ENCODE data around the gene OR6C68. TPM values are rescaled to one million over a fixed set of nuclear protein-coding genes. Genes with fewer than 3 reads are reported as not detected.
"Not testable (repeated sequence)": the region's sequence is repeated elsewhere in the genome, so short reads cannot be mapped to it uniquely, and the experiment has no call there.

The OR6C68 gene
- total and polyA plus RNA-seq, 2 donors (not counting 1 experiment from before 2014, with no cell fraction given): not detected

DNA sequence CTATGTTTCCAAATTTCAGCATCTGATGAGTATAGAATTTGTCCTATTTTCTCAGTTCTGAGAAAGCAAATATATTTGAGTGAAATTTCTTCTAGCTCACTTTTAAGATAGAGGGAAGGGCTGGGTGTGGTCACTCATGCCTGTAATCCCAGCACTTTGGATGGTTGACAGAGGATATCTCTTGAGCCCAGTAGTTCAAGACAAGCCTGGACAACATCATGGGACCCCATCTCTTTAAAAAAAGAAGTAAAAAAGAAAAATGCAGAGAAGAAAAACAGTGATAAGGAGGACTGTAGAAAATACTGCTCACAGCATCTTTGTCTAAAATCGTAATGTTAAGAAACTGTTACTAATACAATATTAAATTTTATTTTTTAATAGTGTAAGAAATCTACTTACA is 19.9 kb upstream of the OR6C68 start:
- no peak overlapping the region for H3K4me3 ChIP-seq (replicated peaks in 1 of 4; ENCODE audit: control extremely low read depth in 1 of 4, insufficient read depth in 1 of 4, low read depth in 3 of 4, low read length in 4 of 4)
- H3K27me3 ChIP-seq (ENCODE audit: control insufficient read depth, insufficient read depth, low read length): no peaks in the 10 kb centered on the region
- no peak overlapping the region for H2AFZ ChIP-seq (ENCODE audit: low read length)
- no peak for DNase-seq (ENCODE audit: low read depth in 2 of 2)
- no peaks in the 10 kb centered on the region for H3K36me3 ChIP-seq (ENCODE audit: control insufficient read depth, insufficient read depth, low read length)
- no peaks in the 10 kb centered on the region for H4K20me1 ChIP-seq (ENCODE audit: control insufficient read depth, extremely low read depth, insufficient read depth, low read length)
- no peak for TF ChIP-seq EZH2 (IDR thresholded peaks at IDR 0.05; ENCODE audit: low read length, missing control alignments)
- TF ChIP-seq, protein P1, sequence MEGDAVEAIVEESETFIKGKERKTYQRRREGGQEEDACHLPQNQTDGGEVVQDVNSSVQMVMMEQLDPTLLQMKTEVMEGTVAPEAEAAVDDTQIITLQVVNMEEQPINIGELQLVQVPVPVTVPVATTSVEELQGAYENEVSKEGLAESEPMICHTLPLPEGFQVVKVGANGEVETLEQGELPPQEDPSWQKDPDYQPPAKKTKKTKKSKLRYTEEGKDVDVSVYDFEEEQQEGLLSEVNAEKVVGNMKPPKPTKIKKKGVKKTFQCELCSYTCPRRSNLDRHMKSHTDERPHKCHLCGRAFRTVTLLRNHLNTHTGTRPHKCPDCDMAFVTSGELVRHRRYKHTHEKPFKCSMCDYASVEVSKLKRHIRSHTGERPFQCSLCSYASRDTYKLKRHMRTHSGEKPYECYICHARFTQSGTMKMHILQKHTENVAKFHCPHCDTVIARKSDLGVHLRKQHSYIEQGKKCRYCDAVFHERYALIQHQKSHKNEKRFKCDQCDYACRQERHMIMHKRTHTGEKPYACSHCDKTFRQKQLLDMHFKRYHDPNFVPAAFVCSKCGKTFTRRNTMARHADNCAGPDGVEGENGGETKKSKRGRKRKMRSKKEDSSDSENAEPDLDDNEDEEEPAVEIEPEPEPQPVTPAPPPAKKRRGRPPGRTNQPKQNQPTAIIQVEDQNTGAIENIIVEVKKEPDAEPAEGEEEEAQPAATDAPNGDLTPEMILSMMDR (conservative IDR thresholded peaks at IDR 0.05 in 1 of 2, IDR thresholded peaks at IDR 0.05 in 1 of 2; ENCODE audit: low read depth in 1 of 2, low read length in 2 of 2): no peak
- H3K27ac ChIP-seq (ENCODE audit: insufficient read depth, low read length): no peak overlapping the region
- no peaks in the 10 kb centered on the region for H3K4me1 ChIP-seq (ENCODE audit: control insufficient read depth, extremely low read depth, insufficient read depth, low read length)
- H3K9me3 ChIP-seq (ENCODE audit: control insufficient read depth, insufficient read depth, low read depth, low read length): no peaks in the 10 kb centered on the region
- no peak overlapping the region for H3K4me2 ChIP-seq (ENCODE audit: extremely low read depth, insufficient read depth, low read length)
- no peaks in the 10 kb centered on the region for H3K79me2 ChIP-seq (ENCODE audit: control insufficient read depth, insufficient read depth, low read length)
- H3K9ac ChIP-seq (ENCODE audit: insufficient read depth, low read length): no peak overlapping the region

DNA sequence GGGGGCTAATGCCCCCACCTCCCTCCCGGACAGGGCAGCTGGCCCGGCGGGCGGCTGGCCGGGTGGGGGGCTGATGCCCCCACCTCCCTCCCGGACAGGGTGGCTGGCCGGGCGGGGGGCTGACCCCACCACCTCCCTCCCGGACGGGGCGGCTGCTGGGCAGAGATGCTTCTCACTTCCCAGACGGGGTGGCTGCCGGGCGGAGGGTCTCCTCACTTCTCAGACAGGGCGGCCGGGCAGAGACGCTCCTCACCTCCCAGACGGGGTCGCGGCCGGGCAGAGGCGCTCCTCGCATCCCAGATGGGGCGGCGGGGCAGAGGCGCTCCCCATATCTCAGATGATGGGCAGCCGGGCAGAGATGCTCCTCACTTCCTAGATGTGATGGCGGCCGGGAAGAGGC is 13.0 kb upstream of the OR6C68 start:
- not testable (repeated sequence) for H3K27ac ChIP-seq (ENCODE audit: insufficient read depth, low read length); DNase-seq (ENCODE audit: low read depth in 2 of 2); H3K4me2 ChIP-seq (ENCODE audit: extremely low read depth, insufficient read depth, low read length); H3K9ac ChIP-seq (ENCODE audit: insufficient read depth, low read length); H3K79me2 ChIP-seq (ENCODE audit: control insufficient read depth, insufficient read depth, low read length); H3K9me3 ChIP-seq (ENCODE audit: control insufficient read depth, insufficient read depth, low read depth, low read length); H3K27me3 ChIP-seq (ENCODE audit: control insufficient read depth, insufficient read depth, low read length); H3K4me1 ChIP-seq (ENCODE audit: control insufficient read depth, extremely low read depth, insufficient read depth, low read length); H4K20me1 ChIP-seq (ENCODE audit: control insufficient read depth, extremely low read depth, insufficient read depth, low read length); H2AFZ ChIP-seq (ENCODE audit: low read length); H3K36me3 ChIP-seq (ENCODE audit: control insufficient read depth, insufficient read depth, low read length); H3K4me3 ChIP-seq (replicated peaks in 1 of 4; ENCODE audit: control extremely low read depth in 1 of 4, insufficient read depth in 1 of 4, low read depth in 3 of 4, low read length in 4 of 4)

DNA sequence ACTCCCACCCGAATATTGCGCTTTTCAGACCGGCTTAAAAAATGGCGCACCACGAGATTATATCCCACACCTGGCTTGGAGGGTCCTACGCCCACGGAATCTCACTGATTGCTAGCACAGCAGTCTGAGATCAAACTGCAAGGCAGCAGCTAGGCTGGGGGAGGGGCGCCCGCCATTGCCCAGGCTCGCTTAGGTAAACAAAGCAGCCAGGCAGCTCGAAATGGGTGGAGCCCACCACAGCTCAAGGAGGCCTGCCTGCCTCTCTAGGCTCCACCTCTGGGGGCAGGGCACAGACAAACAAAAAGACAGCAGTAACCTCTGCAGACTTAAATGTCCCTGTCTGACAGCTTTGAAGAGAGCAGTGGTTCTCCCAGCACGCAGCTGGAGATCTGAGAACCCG is 7.9 kb upstream of the OR6C68 start:
- not testable (repeated sequence) for DNase-seq (ENCODE audit: low read depth in 2 of 2); H3K79me2 ChIP-seq (ENCODE audit: control insufficient read depth, insufficient read depth, low read length); H3K36me3 ChIP-seq (ENCODE audit: control insufficient read depth, insufficient read depth, low read length); H3K27me3 ChIP-seq (ENCODE audit: control insufficient read depth, insufficient read depth, low read length); H3K4me3 ChIP-seq (replicated peaks in 1 of 4; ENCODE audit: control extremely low read depth in 1 of 4, insufficient read depth in 1 of 4, low read depth in 3 of 4, low read length in 4 of 4); H3K9me3 ChIP-seq (ENCODE audit: control insufficient read depth, insufficient read depth, low read depth, low read length); H4K20me1 ChIP-seq (ENCODE audit: control insufficient read depth, extremely low read depth, insufficient read depth, low read length); H3K9ac ChIP-seq (ENCODE audit: insufficient read depth, low read length); H3K4me1 ChIP-seq (ENCODE audit: control insufficient read depth, extremely low read depth, insufficient read depth, low read length); H3K27ac ChIP-seq (ENCODE audit: insufficient read depth, low read length); H2AFZ ChIP-seq (ENCODE audit: low read length); H3K4me2 ChIP-seq (ENCODE audit: extremely low read depth, insufficient read depth, low read length)

DNA sequence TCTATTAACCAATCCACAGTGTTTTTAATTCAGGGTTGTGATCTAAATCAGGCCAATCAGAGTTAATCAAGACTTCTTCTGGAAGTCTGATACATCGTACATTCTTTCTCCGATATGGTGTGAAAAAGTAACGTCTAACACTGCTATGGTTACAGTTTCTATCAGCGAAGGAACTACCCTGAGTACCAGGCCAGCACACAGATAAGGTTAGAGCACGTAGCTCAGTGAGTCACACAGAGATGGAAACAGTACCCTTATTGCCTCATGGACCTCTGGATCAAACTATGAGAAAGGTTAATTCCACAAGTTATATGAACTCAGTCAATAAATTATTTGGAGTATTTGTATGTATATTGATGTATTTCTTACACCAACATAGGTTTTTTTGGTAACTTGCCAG is 3.3 kb downstream of the OR6C68 start:
- no peak overlapping the region for H3K4me2 ChIP-seq (ENCODE audit: extremely low read depth, insufficient read depth, low read length)
- H3K9ac ChIP-seq (ENCODE audit: insufficient read depth, low read length): no peak overlapping the region
- no peaks in the 10 kb centered on the region for H4K20me1 ChIP-seq (ENCODE audit: control insufficient read depth, extremely low read depth, insufficient read depth, low read length)
- no peaks in the 10 kb centered on the region for H3K36me3 ChIP-seq (ENCODE audit: control insufficient read depth, insufficient read depth, low read length)
- H3K79me2 ChIP-seq (ENCODE audit: control insufficient read depth, insufficient read depth, low read length): no peaks in the 10 kb centered on the region
- H3K9me3 ChIP-seq (ENCODE audit: control insufficient read depth, insufficient read depth, low read depth, low read length): no peaks in the 10 kb centered on the region
- H3K4me1 ChIP-seq (ENCODE audit: control insufficient read depth, extremely low read depth, insufficient read depth, low read length): no peaks in the 10 kb centered on the region
- H3K4me3 ChIP-seq (replicated peaks in 1 of 4; ENCODE audit: control extremely low read depth in 1 of 4, insufficient read depth in 1 of 4, low read depth in 3 of 4, low read length in 4 of 4): no peak overlapping the region
- no peak overlapping the region for H2AFZ ChIP-seq (ENCODE audit: low read length)
- no peak for DNase-seq (ENCODE audit: low read depth in 2 of 2)
- H3K27me3 ChIP-seq (ENCODE audit: control insufficient read depth, insufficient read depth, low read length): no peaks in the 10 kb centered on the region
- TF ChIP-seq, protein P1 (conservative IDR thresholded peaks at IDR 0.05 in 1 of 2, IDR thresholded peaks at IDR 0.05 in 1 of 2; ENCODE audit: low read depth in 1 of 2, low read length in 2 of 2): no peak
- TF ChIP-seq EZH2 (IDR thresholded peaks at IDR 0.05; ENCODE audit: low read length, missing control alignments): no peak
- H3K27ac ChIP-seq (ENCODE audit: insufficient read depth, low read length): no peak overlapping the region

Data from fibroblast of lung (primary cell).